ENCODE data around the gene C19orf38. TPM values are rescaled to one million over a fixed set of nuclear protein-coding genes. Genes with fewer than 3 reads are reported as not detected.

Gene C19orf38
- total and polyA plus RNA-seq, 2 experiments from 2014 or later: 0.20 to 0.22 TPM

- no peak for DNase-seq
- no peak overlapping the region for H2AFZ ChIP-seq
- no peak overlapping the region for H3K27ac ChIP-seq
- TF ChIP-seq EZH2phosphoT487 (IDR thresholded peaks at IDR 0.05; ENCODE audit: insufficient read depth, low read depth): no peak
- TF ChIP-seq EZH2 (IDR thresholded peaks at IDR 0.05; ENCODE audit: insufficient read depth, poor library complexity, severe bottlenecking): no peak
- no peaks in the 10 kb centered on the region for H4K20me1 ChIP-seq (ENCODE audit: insufficient read depth)
- no peak overlapping the region for H3K4me3 ChIP-seq
- in situ Hi-C loops (cut with MboI): no loop called here
- no peaks in the 10 kb centered on the region for H3K36me3 ChIP-seq (ENCODE audit: low read depth)
- H3K4me2 ChIP-seq (ENCODE audit: unreplicated experiment): no peak overlapping the region
- H3K9me3 ChIP-seq (ENCODE audit: low read depth): no peaks in the 10 kb centered on the region
- H3K9ac ChIP-seq: no peak overlapping the region
- no peaks in the 10 kb centered on the region for H3K79me2 ChIP-seq (ENCODE audit: insufficient read depth)
- H3K9me2 ChIP-seq (ENCODE audit: insufficient read depth): no peaks in the 10 kb centered on the region
- no peaks in the 10 kb centered on the region for H3K27me3 ChIP-seq (replicated peaks; ENCODE audit: insufficient read depth)
- WGBS, 2 experiments (ENCODE audit: low coverage in 1 of 2, low lambda C conversion rate in 2 of 2, missing lambda C conversion rate in 2 of 2): 83 to 85% methylated on average over 10 of the region's 10 CpGs
- H3F3A ChIP-seq (ENCODE audit: insufficient read depth): no peaks in the 10 kb centered on the region
- 0 out of 2 replicates have a peak, but pooled peaks cover 6% of the 10 kb centered on the region for H3K4me1 ChIP-seq (ENCODE audit: insufficient read depth)
These were observed 8.8 kb upstream of the C19orf38 start for GRCh38 chr19:10839114-10840050.

GRCh38 chr19:10842788-10843187, 5.4 kb upstream of the C19orf38 start:
- H3K9me3 ChIP-seq (ENCODE audit: low read depth): no peaks in the 10 kb centered on the region
- DNase-seq: no peak
- H3F3A ChIP-seq (ENCODE audit: insufficient read depth): no peaks in the 10 kb centered on the region
- TF ChIP-seq EZH2 (IDR thresholded peaks at IDR 0.05; ENCODE audit: insufficient read depth, poor library complexity, severe bottlenecking) (no peak), EZH2phosphoT487 (IDR thresholded peaks at IDR 0.05; ENCODE audit: insufficient read depth, low read depth) (no peak)
- no peaks in the 10 kb centered on the region for H4K20me1 ChIP-seq (ENCODE audit: insufficient read depth)
- H3K79me2 ChIP-seq (ENCODE audit: insufficient read depth): no peaks in the 10 kb centered on the region
- no peaks in the 10 kb centered on the region for H3K4me1 ChIP-seq (ENCODE audit: insufficient read depth)
- no peak overlapping the region for H2AFZ ChIP-seq
- no peak overlapping the region for H3K4me3 ChIP-seq
- in situ Hi-C loops (cut with MboI): no loop called here
- H3K9ac ChIP-seq: no peak overlapping the region
- 75 to 78% methylated on average over 7 of the region's 7 CpGs for WGBS, 2 experiments (ENCODE audit: low coverage in 1 of 2, low lambda C conversion rate in 2 of 2, missing lambda C conversion rate in 2 of 2)
- H3K27me3 ChIP-seq (replicated peaks; ENCODE audit: insufficient read depth): no peaks in the 10 kb centered on the region
- H3K9me2 ChIP-seq (ENCODE audit: insufficient read depth): no peaks in the 10 kb centered on the region
- no peak overlapping the region for H3K4me2 ChIP-seq (ENCODE audit: unreplicated experiment)
- H3K36me3 ChIP-seq (ENCODE audit: low read depth): no peaks in the 10 kb centered on the region
- no peak overlapping the region for H3K27ac ChIP-seq

- Histone ChIP-seq H3K79me2 (ENCODE audit: insufficient read depth) (no peaks in the 10 kb centered on the region), H3K27ac (no peak overlapping the region), H4K20me1 (ENCODE audit: insufficient read depth) (no peaks in the 10 kb centered on the region), H2AFZ (no peak overlapping the region), H3K4me1 (ENCODE audit: insufficient read depth) (no peaks in the 10 kb centered on the region), H3F3A (ENCODE audit: insufficient read depth) (no peaks in the 10 kb centered on the region), H3K36me3 (ENCODE audit: low read depth) (no peaks in the 10 kb centered on the region), H3K4me2 (ENCODE audit: unreplicated experiment) (no peak overlapping the region), H3K9me3 (ENCODE audit: low read depth) (no peaks in the 10 kb centered on the region), H3K9ac (no peak overlapping the region), H3K9me2 (ENCODE audit: insufficient read depth) (no peaks in the 10 kb centered on the region), H3K27me3 (replicated peaks; ENCODE audit: insufficient read depth) (no peaks in the 10 kb centered on the region), H3K4me3 (no peak overlapping the region)
- TF ChIP-seq EZH2 (IDR thresholded peaks at IDR 0.05; ENCODE audit: insufficient read depth, poor library complexity, severe bottlenecking) (no peak), EZH2phosphoT487 (IDR thresholded peaks at IDR 0.05; ENCODE audit: insufficient read depth, low read depth) (no peak)
- in situ Hi-C loops (cut with MboI): no loop called here
- WGBS, 2 experiments (ENCODE audit: low coverage in 1 of 2, low lambda C conversion rate in 2 of 2, missing lambda C conversion rate in 2 of 2): 63 to 66% methylated on average over 2 of the region's 2 CpGs
- no peak for DNase-seq
These were observed 1.6 kb upstream of the C19orf38 start for GRCh38 chr19:10846500-10847202.

GRCh38 chr19:10850631-10851030, 2.4 kb downstream of the C19orf38 start:
- Histone ChIP-seq H3K27me3 (replicated peaks; ENCODE audit: insufficient read depth) (no peaks in the 10 kb centered on the region), H3K9ac (no peak overlapping the region), H3K9me2 (ENCODE audit: insufficient read depth) (no peaks in the 10 kb centered on the region), H3K4me1 (ENCODE audit: insufficient read depth) (no peaks in the 10 kb centered on the region), H3K27ac (no peak overlapping the region), H3K4me2 (ENCODE audit: unreplicated experiment) (no peak overlapping the region), H3K36me3 (ENCODE audit: low read depth) (no peaks in the 10 kb centered on the region), H3K9me3 (ENCODE audit: low read depth) (no peaks in the 10 kb centered on the region), H3K4me3 (no peak overlapping the region), H3F3A (ENCODE audit: insufficient read depth) (no peaks in the 10 kb centered on the region), H4K20me1 (ENCODE audit: insufficient read depth) (no peaks in the 10 kb centered on the region), H2AFZ (no peak overlapping the region), H3K79me2 (ENCODE audit: insufficient read depth) (no peaks in the 10 kb centered on the region)
- in situ Hi-C loops (cut with MboI): no loop called here
- no peak for TF ChIP-seq EZH2phosphoT487 (IDR thresholded peaks at IDR 0.05; ENCODE audit: insufficient read depth, low read depth)
- no peak for DNase-seq
- 73 to 74% methylated on average over 5 of the region's 5 CpGs for WGBS, 2 experiments (ENCODE audit: low coverage in 1 of 2, low lambda C conversion rate in 2 of 2, missing lambda C conversion rate in 2 of 2)
